Loucy (cell line): ENCODE results near the gene NR1H2.
"Not testable (repeated sequence)": the region's sequence is repeated elsewhere in the genome, so short reads cannot be mapped to it uniquely, and the experiment has no call there.

Experiments
- H2AFZ ChIP-seq: fragments of 200-600 bp; sonication (generic); 2 replicates; pipeline ENCODE4 v1.6.0; 2016; ENCODE audit warnings: antibody characterized with exemption, mild to moderate bottlenecking, low read length, moderate library complexity
- H3F3A ChIP-seq: fragments of 200-600 bp; 2 replicates; pipeline ENCODE4 v1.6.0; 2016; ENCODE audit warnings: antibody characterized with exemption, low read depth, mild to moderate bottlenecking
- H3K27me3 ChIP-seq: fragments of 200-600 bp; sonication (generic); 2 replicates; pipeline ENCODE4 v1.6.1; 2014; ENCODE audit warnings: low read length, mild to moderate bottlenecking; ENCODE audit not compliant: insufficient read depth, poor library complexity, severe bottlenecking
- H3K36me3 ChIP-seq: fragments of 200-600 bp; sonication (generic); 2 replicates; pipeline ENCODE4 v1.6.1; 2016; ENCODE audit warnings: low read length; ENCODE audit not compliant: insufficient read depth
- H3K4me1 ChIP-seq: fragments of 200-600 bp; sonication (generic); 2 replicates; pipeline ENCODE4 v1.5.1; 2014; ENCODE audit warnings: low read length, mild to moderate bottlenecking; ENCODE audit not compliant: insufficient read depth, poor library complexity, severe bottlenecking
- H3K4me2 ChIP-seq: fragments of 200-600 bp; sonication (generic); 2 replicates; pipeline ENCODE4 v1.6.0; 2014; ENCODE audit warnings: antibody characterized with exemption, low read length, low read depth, mild to moderate bottlenecking; ENCODE audit not compliant: poor library complexity, severe bottlenecking
- H3K4me3 ChIP-seq: fragments of 200-600 bp; sonication (generic); 2 replicates; pipeline ENCODE4 v1.5.1; 2014; ENCODE audit warnings: low read length, mild to moderate bottlenecking, mixed read lengths; ENCODE audit not compliant: poor library complexity, severe bottlenecking
- H3K79me2 ChIP-seq: fragments of 200-600 bp; sonication (generic); 2 replicates; pipeline ENCODE4 v1.6.1; 2014; ENCODE audit warnings: low read length; ENCODE audit not compliant: insufficient read depth
- H3K9ac ChIP-seq: fragments of 200-600 bp; sonication (generic); 2 replicates; pipeline ENCODE4 v1.6.0; 2014; ENCODE audit warnings: mild to moderate bottlenecking, low read depth, low read length, moderate library complexity; ENCODE audit not compliant: poor library complexity, severe bottlenecking
- H3K9me2 ChIP-seq: fragments of 200-600 bp; sonication (generic); replicated peaks from 2 replicates; pipeline ENCODE4 v1.6.1; 2016; ENCODE audit warnings: low read depth, low read length, mixed read lengths
- H3K9me3 ChIP-seq: fragments of 200-600 bp; sonication (generic); 2 replicates; pipeline ENCODE4 v1.6.1; 2014; ENCODE audit warnings: mild to moderate bottlenecking, antibody characterized with exemption, low read length, low read depth; ENCODE audit not compliant: insufficient read depth
- H4K20me1 ChIP-seq: fragments of 200-600 bp; sonication (generic); 2 replicates; pipeline ENCODE4 v1.6.0; 2014; ENCODE audit warnings: antibody characterized with exemption, low read length, mild to moderate bottlenecking; ENCODE audit not compliant: insufficient read depth, poor library complexity, severe bottlenecking
- CTCF ChIP-seq: fragments of 200-600 bp; sonication (generic); conservative IDR thresholded peaks from 2 replicates; pipeline ENCODE4 v1.5.1; 2014; ENCODE audit warnings: mild to moderate bottlenecking, antibody characterized with exemption, low read length
- EZH2phosphoT487 ChIP-seq: fragments of 200-600 bp; IDR thresholded peaks from 2 replicates; pipeline ENCODE4 v1.6.1; 2018; ENCODE audit warnings: antibody characterized with exemption, mild to moderate bottlenecking, moderate library complexity, borderline replicate concordance

The NR1H2 gene

GRCh38 chr19:50387868-50388245 lies 11.6 kb downstream of the NR1H2 start:
- H3K36me3 ChIP-seq = peaks cover 6% of the 10 kb centered on the region; the same call in 1 of the 2 replicates
- H3K4me1 ChIP-seq = peaks cover 15% of the 10 kb centered on the region
- H3K4me2 ChIP-seq = peak overlapping the region; percentile 89
- peaks cover 23% of the 10 kb centered on the region for H4K20me1 ChIP-seq
- peaks cover 59% of the 10 kb centered on the region for H3K79me2 ChIP-seq
- H3K27me3 ChIP-seq = no peaks in the 10 kb centered on the region
- no peaks in the 10 kb centered on the region for H3K9me2 ChIP-seq
- H3K9me3 ChIP-seq = no peaks in the 10 kb centered on the region
- H3F3A ChIP-seq = peaks cover 7% of the 10 kb centered on the region; the same call in 1 of the 2 replicates
- TF ChIP-seq CTCF (no peak), EZH2phosphoT487 (no peak)
- no peak overlapping the region for H2AFZ ChIP-seq
- peak overlapping the region; percentile 15 for H3K9ac ChIP-seq
- H3K4me3 ChIP-seq = no peak overlapping the region

GRCh38 chr19:50390295-50390694 lies 14.0 kb downstream of the NR1H2 start:
- not testable (repeated sequence) for H3K4me1 ChIP-seq, H3K4me3 ChIP-seq, H3K4me2 ChIP-seq, H3F3A ChIP-seq, H3K9me3 ChIP-seq, H3K36me3 ChIP-seq, H2AFZ ChIP-seq, H3K27me3 ChIP-seq, H3K9me2 ChIP-seq, H3K9ac ChIP-seq
- peaks cover 14% of the 10 kb centered on the region for H4K20me1 ChIP-seq
- peaks cover 65% of the 10 kb centered on the region for H3K79me2 ChIP-seq

GRCh38 chr19:50390952-50391351 lies 14.7 kb downstream of the NR1H2 start:
- not testable (repeated sequence) for H3K4me1 ChIP-seq, H2AFZ ChIP-seq, H3K9me3 ChIP-seq, H3F3A ChIP-seq, H3K9me2 ChIP-seq, H3K4me2 ChIP-seq, H3K36me3 ChIP-seq, H3K9ac ChIP-seq, H3K4me3 ChIP-seq, H3K27me3 ChIP-seq
- peaks cover 58% of the 10 kb centered on the region for H3K79me2 ChIP-seq
- H4K20me1 ChIP-seq = peaks cover 12% of the 10 kb centered on the region

- peaks cover 40% of the 10 kb centered on the region; the same call in 1 of the 2 replicates for H3K79me2 ChIP-seq
Measured at GRCh38 chr19:50392759-50393158, 16.5 kb downstream of the NR1H2 start.

More at GRCh38 chr19:50392759-50393158, 16.5 kb downstream of the NR1H2 start:
- Histone ChIP-seq H3K36me3 (peaks cover 6% of the 10 kb centered on the region; the same call in 1 of the 2 replicates), H4K20me1 (peaks cover 5% of the 10 kb centered on the region), H3K9me3 (no peaks in the 10 kb centered on the region), H3F3A (no peaks in the 10 kb centered on the region), H3K4me2 (no peak overlapping the region), H3K27me3 (no peaks in the 10 kb centered on the region), H2AFZ (no peak overlapping the region), H3K9ac (no peak overlapping the region), H3K4me3 (no peak overlapping the region), H3K9me2 (no peaks in the 10 kb centered on the region), H3K4me1 (peaks cover 1% of the 10 kb centered on the region)
- TF ChIP-seq EZH2phosphoT487 (no peak), CTCF (no peak)
